Stimulated activated CD4-positive, alpha-beta T cell treated with anti-CD3 and anti-CD28 coated beads, TNF-alpha, amount 100 ng/mL, for 24 hours (primary cell): ENCODE measurements around the gene PSPN.

Source experiments
- DNase-seq, 3 experiments: peaks; one replicate each; pipeline ENCODE4 v3.0.0-alpha.2; 2020; ENCODE audit warnings: low read depth in 3 of 3

PSPN gene

DNA sequence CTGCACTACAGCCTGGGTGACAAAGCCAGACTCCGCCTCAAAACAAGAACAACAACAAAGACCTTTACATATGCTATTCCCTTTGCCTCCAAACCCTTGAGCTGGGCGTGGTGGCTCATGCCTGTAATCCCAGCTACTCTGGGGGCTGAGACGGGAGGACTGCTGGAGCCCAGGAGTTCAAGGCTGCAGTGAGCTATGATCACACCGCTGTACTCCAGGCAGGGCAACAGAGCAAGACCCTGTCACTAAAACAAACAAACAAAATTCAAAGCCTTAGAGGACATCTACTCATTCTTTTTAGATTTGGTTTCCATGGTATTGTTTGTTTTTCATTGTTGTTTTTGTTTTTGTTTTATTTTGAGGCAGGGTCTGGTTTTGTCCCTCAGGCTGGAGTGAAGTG is 50.1 kb downstream of the PSPN start:
- DNase-seq: no peak
